ENCODE data around the gene IL9R.
"Not testable (repeated sequence)": the region's sequence is repeated elsewhere in the genome, so short reads cannot be mapped to it uniquely, and the experiment has no call there.

IL9R gene

DNA sequence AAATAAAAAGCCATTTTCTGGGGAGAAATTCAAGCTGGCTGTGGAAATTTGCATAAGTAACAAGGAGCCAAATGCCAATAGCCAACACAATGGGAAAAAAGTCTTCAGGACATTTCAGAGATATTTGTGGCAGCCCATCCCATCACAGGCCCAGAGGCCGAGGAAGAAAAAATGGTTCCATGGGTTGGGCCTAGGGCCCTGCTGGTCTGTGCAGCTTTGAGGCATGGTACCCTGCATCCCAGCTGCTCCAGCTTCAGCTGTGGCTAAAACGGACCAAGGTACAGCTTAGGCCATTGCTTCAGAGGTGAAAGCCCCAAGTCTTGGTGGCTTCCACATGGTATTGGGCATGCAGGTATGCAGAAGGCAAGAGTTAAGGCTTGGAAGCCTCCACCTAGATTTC is 14.2 kb upstream of the IL9R start:
- TF ChIP-seq, protein P1, sequence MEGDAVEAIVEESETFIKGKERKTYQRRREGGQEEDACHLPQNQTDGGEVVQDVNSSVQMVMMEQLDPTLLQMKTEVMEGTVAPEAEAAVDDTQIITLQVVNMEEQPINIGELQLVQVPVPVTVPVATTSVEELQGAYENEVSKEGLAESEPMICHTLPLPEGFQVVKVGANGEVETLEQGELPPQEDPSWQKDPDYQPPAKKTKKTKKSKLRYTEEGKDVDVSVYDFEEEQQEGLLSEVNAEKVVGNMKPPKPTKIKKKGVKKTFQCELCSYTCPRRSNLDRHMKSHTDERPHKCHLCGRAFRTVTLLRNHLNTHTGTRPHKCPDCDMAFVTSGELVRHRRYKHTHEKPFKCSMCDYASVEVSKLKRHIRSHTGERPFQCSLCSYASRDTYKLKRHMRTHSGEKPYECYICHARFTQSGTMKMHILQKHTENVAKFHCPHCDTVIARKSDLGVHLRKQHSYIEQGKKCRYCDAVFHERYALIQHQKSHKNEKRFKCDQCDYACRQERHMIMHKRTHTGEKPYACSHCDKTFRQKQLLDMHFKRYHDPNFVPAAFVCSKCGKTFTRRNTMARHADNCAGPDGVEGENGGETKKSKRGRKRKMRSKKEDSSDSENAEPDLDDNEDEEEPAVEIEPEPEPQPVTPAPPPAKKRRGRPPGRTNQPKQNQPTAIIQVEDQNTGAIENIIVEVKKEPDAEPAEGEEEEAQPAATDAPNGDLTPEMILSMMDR (IDR thresholded peaks at IDR 0.05; ENCODE audit: low read depth, low read length, missing control alignments): no peak
- no peak overlapping the region for H3K4me3 ChIP-seq (ENCODE audit: low read depth, low read length)
- no peak for DNase-seq (ENCODE audit: low read depth)

DNA sequence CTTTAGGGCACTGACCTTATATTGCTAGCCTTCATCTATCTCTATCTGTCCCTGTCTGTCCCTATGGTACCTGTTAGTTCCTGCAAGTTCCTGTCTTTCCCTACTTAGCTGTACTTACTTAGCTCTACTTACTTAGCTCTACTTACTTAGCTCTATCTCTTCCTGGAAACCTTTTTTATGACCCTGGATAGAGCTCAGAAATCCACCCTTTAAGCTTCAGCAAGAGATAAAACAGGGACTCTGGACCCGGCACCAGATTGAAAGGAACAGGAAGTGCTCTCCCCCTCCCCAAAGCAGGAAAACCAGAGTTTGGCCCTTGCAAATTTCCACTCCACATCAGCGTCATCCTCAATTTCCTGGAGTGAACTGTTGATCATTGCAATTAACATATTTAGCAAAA is 12.3 kb upstream of the IL9R start:
- no peak overlapping the region for H3K4me3 ChIP-seq (ENCODE audit: low read depth, low read length)
- TF ChIP-seq, protein P1 (IDR thresholded peaks at IDR 0.05; ENCODE audit: low read depth, low read length, missing control alignments): no peak
- no peak for DNase-seq (ENCODE audit: low read depth)

DNA sequence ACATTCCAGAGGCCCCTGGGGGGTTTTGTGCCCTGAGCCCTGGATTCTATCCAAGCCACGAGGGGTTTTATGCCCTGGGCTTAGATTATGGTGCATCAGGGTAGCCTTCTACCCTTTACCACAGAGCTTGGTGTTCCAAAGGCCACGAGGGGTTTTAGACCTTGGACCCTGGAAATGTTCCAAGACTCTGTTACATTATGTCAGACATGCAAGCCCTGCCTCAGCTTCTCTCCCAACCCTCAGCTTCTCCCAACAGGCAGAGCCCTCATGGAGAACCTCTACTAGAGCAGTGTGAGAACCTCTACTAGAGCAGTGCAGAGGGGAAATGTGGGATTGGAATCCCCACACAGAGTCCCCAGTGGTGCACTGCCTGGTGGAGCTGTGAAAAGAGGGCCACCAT is 10.5 kb upstream of the IL9R start:
- H3K4me3 ChIP-seq (ENCODE audit: low read depth, low read length); DNase-seq (ENCODE audit: low read depth): not testable (repeated sequence)

DNA sequence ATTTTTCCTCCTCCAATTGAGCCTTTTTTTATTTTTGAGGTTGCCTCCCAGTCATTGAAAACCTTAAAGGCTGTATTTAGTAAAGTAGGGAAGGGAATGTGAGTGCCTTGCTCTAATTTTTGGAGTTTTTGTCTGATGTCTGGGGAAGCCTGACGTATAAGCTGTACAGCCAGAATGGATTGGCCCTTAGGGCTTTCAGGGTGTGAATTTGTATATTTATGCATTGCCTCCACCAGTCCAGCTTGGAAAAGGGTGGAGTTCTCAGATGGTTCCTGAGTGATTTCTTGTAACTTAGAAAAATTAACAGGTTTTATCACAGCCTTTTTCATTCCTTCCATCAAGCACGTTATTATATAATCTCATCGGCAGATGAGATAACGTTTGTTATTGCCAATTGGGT is 8.6 kb upstream of the IL9R start:
- TF ChIP-seq, protein P1 (IDR thresholded peaks at IDR 0.05; ENCODE audit: low read depth, low read length, missing control alignments): no peak
- DNase-seq (ENCODE audit: low read depth): no peak
- H3K4me3 ChIP-seq (ENCODE audit: low read depth, low read length): no peak overlapping the region

DNA sequence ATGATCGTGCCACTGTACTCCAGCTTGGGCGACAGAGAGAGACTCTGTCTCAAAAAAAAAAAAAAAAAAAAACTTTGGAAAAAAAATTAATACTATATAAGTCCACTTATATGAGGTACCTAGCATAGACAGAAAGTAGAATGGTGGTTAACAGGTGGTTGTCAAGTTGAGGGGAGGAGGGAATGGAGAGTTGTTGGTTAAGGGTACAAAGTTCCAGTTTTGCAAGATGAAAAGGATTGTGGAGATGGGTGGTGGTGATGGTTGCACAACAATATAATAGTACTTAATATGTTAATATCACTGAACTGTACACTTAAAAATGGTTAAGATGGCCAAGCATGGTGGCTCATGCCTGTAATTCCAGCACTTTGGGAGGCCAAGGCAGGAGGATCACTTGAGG is 4.1 kb upstream of the IL9R start:
- DNase-seq (ENCODE audit: low read depth): no peak
- no peak overlapping the region for H3K4me3 ChIP-seq (ENCODE audit: low read depth, low read length)
- TF ChIP-seq, protein P1 (IDR thresholded peaks at IDR 0.05; ENCODE audit: low read depth, low read length, missing control alignments): no peak

DNA sequence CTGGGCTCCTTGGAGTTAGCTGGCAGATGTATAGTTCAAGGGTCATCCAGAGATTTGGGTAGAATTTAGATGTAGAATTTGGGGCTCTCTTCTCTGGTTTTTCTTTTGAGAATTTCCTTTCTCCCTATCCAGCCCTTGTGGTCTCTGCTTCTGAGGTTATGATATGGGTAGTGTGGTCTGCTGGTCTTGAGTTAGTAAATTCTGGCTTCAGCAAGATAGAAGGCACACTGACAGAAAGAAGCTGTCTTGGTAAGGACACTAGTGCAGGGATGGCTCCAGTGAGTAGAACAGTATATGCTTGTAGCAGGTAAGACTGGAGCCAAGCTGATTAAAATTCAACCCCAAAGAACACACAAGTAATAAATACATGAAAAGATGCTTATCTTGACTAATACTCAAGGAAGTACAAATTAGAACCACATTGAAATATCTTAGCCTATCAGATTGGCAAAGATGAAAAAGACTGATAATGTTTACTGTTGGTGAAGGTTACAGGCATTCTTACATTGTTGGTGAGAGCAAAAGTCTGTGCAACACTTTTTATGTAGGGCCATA is 2.1 kb upstream of the IL9R start:
- no peak for DNase-seq (ENCODE audit: low read depth)
- TF ChIP-seq, protein P1 (IDR thresholded peaks at IDR 0.05; ENCODE audit: low read depth, low read length, missing control alignments): no peak
- H3K4me3 ChIP-seq (ENCODE audit: low read depth, low read length): no peak overlapping the region

DNA sequence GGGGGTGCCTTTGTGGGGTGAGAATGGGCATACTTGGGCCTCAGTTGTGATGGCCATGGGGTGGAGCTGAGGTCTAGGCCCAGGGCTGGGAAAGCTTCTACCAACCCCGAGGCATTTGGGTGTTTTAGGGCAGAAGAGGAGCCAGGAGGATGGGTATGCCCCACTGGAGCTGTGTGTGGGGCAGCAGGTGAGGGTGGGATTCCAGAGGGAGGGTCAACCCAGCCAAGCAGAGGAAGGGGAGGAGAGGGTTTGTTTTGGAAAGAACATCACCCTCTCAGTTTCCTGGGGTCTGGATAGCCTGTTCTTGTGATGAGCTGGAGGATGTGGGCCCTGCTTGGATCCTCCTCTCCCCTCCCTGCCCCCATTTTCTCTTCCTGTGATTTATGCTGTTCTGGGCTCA is 620 bp downstream of the IL9R start:
- TF ChIP-seq, protein P1 (IDR thresholded peaks at IDR 0.05; ENCODE audit: low read depth, low read length, missing control alignments): no peak
- DNase-seq (ENCODE audit: low read depth): no peak
- no peak overlapping the region; the same call in 1 of the 2 replicates for H3K4me3 ChIP-seq (ENCODE audit: low read depth, low read length)
